GM19193 (cell line): ENCODE results near the gene TP53I11.

Experiments
- POLR2A ChIP-seq: IDR thresholded peaks from 4 replicates; pipeline ENCODE4 v1.6.1; 2011; ENCODE audit not compliant: insufficient read depth, insufficient read length; ENCODE audit errors: extremely low read depth

Gene TP53I11

GRCh38 chr11:44920451-44920850 lies 30.2 kb downstream of the TP53I11 start:
- no peak for TF ChIP-seq POLR2A

- TF ChIP-seq POLR2A = no peak
These were observed 32.9 kb downstream of the TP53I11 start for GRCh38 chr11:44917741-44918140.

- TF ChIP-seq POLR2A = no peak
These were observed 33.8 kb downstream of the TP53I11 start for GRCh38 chr11:44916801-44917385.

GRCh38 chr11:44916331-44916730 lies 34.4 kb downstream of the TP53I11 start:
- TF ChIP-seq POLR2A = no peak

GRCh38 chr11:44915621-44916020 lies 35.1 kb downstream of the TP53I11 start:
- no peak for TF ChIP-seq POLR2A

- no peak for TF ChIP-seq POLR2A
These were observed 35.7 kb downstream of the TP53I11 start for GRCh38 chr11:44915004-44915403.

GRCh38 chr11:44914105-44914504 lies 36.6 kb downstream of the TP53I11 start:
- TF ChIP-seq POLR2A = no peak

GRCh38 chr11:44913502-44913901 lies 37.2 kb downstream of the TP53I11 start:
- TF ChIP-seq POLR2A = no peak

GRCh38 chr11:44912270-44912987 lies 38.3 kb downstream of the TP53I11 start:
- no peak for TF ChIP-seq POLR2A

GRCh38 chr11:44911029-44911814 lies 39.5 kb downstream of the TP53I11 start:
- TF ChIP-seq POLR2A = no peak

- no peak for TF ChIP-seq POLR2A
These were observed 40.1 kb downstream of the TP53I11 start for GRCh38 chr11:44910591-44910990.

- no peak for TF ChIP-seq POLR2A
These were observed 41.1 kb downstream of the TP53I11 start for GRCh38 chr11:44909557-44909956.

- no peak for TF ChIP-seq POLR2A
These were observed 44.0 kb downstream of the TP53I11 start for GRCh38 chr11:44906649-44907048.

GRCh38 chr11:44905131-44905866 lies 45.4 kb downstream of the TP53I11 start:
- TF ChIP-seq POLR2A = no peak
